GM23338 (cell line): ENCODE data around the gene YPEL5. TPM values are rescaled to one million over a fixed set of nuclear protein-coding genes. Genes with fewer than 3 reads are reported as not detected.

ENCODE experiments used
- ATAC-seq: fragments of 200-7000 bp; cut with Tn5 transposase; 3 replicates; pipeline ENCODE4 v1.9.1; 2020
- DNase-seq: peaks from one replicate; pipeline ENCODE4 v3.0.0-alpha.2; 2015; ENCODE audit warnings: low spot score
- H2AFZ ChIP-seq: fragments of 200-600 bp; sonication (generic); 2 replicates; pipeline ENCODE4 v1.8.0; 2016; ENCODE audit warnings: antibody characterized with exemption, mild to moderate bottlenecking, moderate library complexity
- H3F3A ChIP-seq: fragments of 200-600 bp; sonication (generic); replicated peaks from 2 replicates; pipeline ENCODE4 v1.8.0; 2017; ENCODE audit warnings: antibody characterized with exemption, mixed run types, low read depth
- H3K27ac ChIP-seq: fragments of 200-600 bp; sonication (generic); 2 replicates; pipeline ENCODE4 v1.6.1; 2016; ENCODE audit warnings: low read depth
- H3K27me3 ChIP-seq: fragments of 200-600 bp; sonication (generic); 2 replicates; pipeline ENCODE4 v1.8.0; 2016; ENCODE audit warnings: mild to moderate bottlenecking, mixed run types, moderate library complexity; ENCODE audit not compliant: insufficient read depth
- H3K36me3 ChIP-seq: fragments of 200-600 bp; sonication (generic); 2 replicates; pipeline ENCODE4 v1.8.0; 2016; ENCODE audit warnings: mild to moderate bottlenecking; ENCODE audit not compliant: insufficient read depth
- H3K4me1 ChIP-seq: fragments of 200-600 bp; sonication (generic); 2 replicates; pipeline ENCODE4 v1.8.0; 2016; ENCODE audit warnings: mild to moderate bottlenecking, moderate library complexity; ENCODE audit not compliant: insufficient read depth
- H3K4me2 ChIP-seq: fragments of 200-600 bp; sonication (generic); 2 replicates; pipeline ENCODE4 v1.7.1; 2017; ENCODE audit warnings: mixed run types
- H3K4me3 ChIP-seq: fragments of 200-600 bp; sonication (generic); 2 replicates; pipeline ENCODE4 v1.6.1; 2016; ENCODE audit warnings: mixed run types
- H3K79me2 ChIP-seq: fragments of 200-600 bp; sonication (generic); replicated peaks from 2 replicates; pipeline ENCODE4 v1.8.0; 2017; ENCODE audit warnings: mild to moderate bottlenecking; ENCODE audit not compliant: insufficient read depth
- H3K9me2 ChIP-seq: fragments of 200-600 bp; sonication (generic); 2 replicates; pipeline ENCODE4 v1.8.0; 2017; ENCODE audit not compliant: insufficient read depth
- H4K20me1 ChIP-seq: fragments of 200-600 bp; sonication (generic); replicated peaks from 2 replicates; pipeline ENCODE4 v1.8.0; 2017; ENCODE audit warnings: mild to moderate bottlenecking; ENCODE audit not compliant: insufficient read depth
- H3K27ac Mint-ChIP-seq: 2 replicates; pipeline ENCODE4 v1.8.0; 2020; ENCODE audit warnings: inconsistent platforms, mild to moderate bottlenecking, moderate library complexity, mixed read lengths
- H3K27me3 Mint-ChIP-seq: 3 replicates; pipeline ENCODE4 v1.8.0; 2022; ENCODE audit warnings: low read depth, mild to moderate bottlenecking, moderate library complexity, mixed read lengths, inconsistent platforms; ENCODE audit not compliant: insufficient read depth, poor library complexity
- H3K36me3 Mint-ChIP-seq: 3 replicates; pipeline ENCODE4 v1.8.0; 2021; ENCODE audit warnings: low read depth, mild to moderate bottlenecking, inconsistent platforms, moderate library complexity, mixed read lengths
- H3K4me1 Mint-ChIP-seq: 3 replicates; pipeline ENCODE4 v1.8.0; 2020; ENCODE audit warnings: mild to moderate bottlenecking, inconsistent platforms, mixed read lengths
- H3K4me3 Mint-ChIP-seq: 3 replicates; pipeline ENCODE4 v1.8.0; 2021; ENCODE audit warnings: moderate library complexity, mild to moderate bottlenecking, inconsistent platforms, mixed read lengths
- H3K9me3 Mint-ChIP-seq: 3 replicates; pipeline ENCODE4 v1.8.0; 2020; ENCODE audit warnings: moderate library complexity, mild to moderate bottlenecking, inconsistent platforms, mixed read lengths
- CREB1 ChIP-seq: fragments of 250-450 bp; sonication (Bioruptor Pico); IDR thresholded peaks from 2 replicates; pipeline ENCODE4 v1.5.0; 2020; ENCODE audit warnings: low read depth, mild to moderate bottlenecking, moderate library complexity
- CTCF ChIP-seq, 2 experiments: fragments of 200-600 bp in 1 of 2; sonication (generic) in 1 of 2; conservative IDR thresholded peaks; 2 replicates each; pipeline versions ENCODE4 v1.5.1 to v1.6.1; 2016 to 2017; ENCODE audit warnings: antibody characterized with exemption in 2 of 2, low read depth in 2 of 2, mild to moderate bottlenecking in 2 of 2, moderate library complexity in 1 of 2
- EZH2 ChIP-seq: fragments of 200-600 bp; sonication (generic); IDR thresholded peaks from one replicate; pipeline ENCODE4 v1.8.0; 2017; ENCODE audit warnings: antibody characterized with exemption, mild to moderate bottlenecking, low read depth; ENCODE audit not compliant: unreplicated experiment
- EZH2phosphoT487 ChIP-seq: fragments of 200-600 bp; sonication (generic); IDR thresholded peaks from one replicate; pipeline ENCODE4 v1.8.1; 2018; ENCODE audit warnings: antibody characterized with exemption; ENCODE audit not compliant: unreplicated experiment
- JUNB ChIP-seq: IDR thresholded peaks from one replicate; pipeline ENCODE4 v1.6.1; 2016; ENCODE audit warnings: antibody characterized with exemption; ENCODE audit not compliant: unreplicated experiment
- NANOG ChIP-seq: IDR thresholded peaks from 2 replicates; pipeline ENCODE4 v1.6.1; 2016; ENCODE audit warnings: antibody characterized with exemption, borderline replicate concordance
- POLR2AphosphoS5 ChIP-seq: IDR thresholded peaks from 2 replicates; pipeline ENCODE4 v1.6.1; 2016; ENCODE audit warnings: antibody characterized with exemption, low read depth
- STAT1 ChIP-seq: IDR thresholded peaks from one replicate; pipeline ENCODE4 v1.6.1; 2016; ENCODE audit warnings: antibody characterized with exemption; ENCODE audit not compliant: unreplicated experiment
- ZNF114 ChIP-seq: fragments of 250-450 bp; sonication (Bioruptor Pico); IDR thresholded peaks from 2 replicates; pipeline ENCODE4 v1.5.0; 2020; ENCODE audit warnings: mild to moderate bottlenecking, moderate library complexity
- ZNF331 ChIP-seq: fragments of 250-450 bp; sonication (Bioruptor Pico); IDR thresholded peaks from 2 replicates; pipeline ENCODE4 v1.5.0; 2020; ENCODE audit warnings: low read depth, mild to moderate bottlenecking, moderate library complexity
- polyA plus RNA-seq: library from polyadenylated mRNA; unstranded; fragments of >200 nt; fragmentation: Nextera tagmentation; extraction: Ambion mirVana; gene quantifications from 2 replicates; pipeline ENCODE4 v1.2.1, GENCODE V29; 2016
- total RNA-seq: library from RNA; depleted of rRNA; stranded (reverse); fragments of >200 nt; shearing (Covaris generic); gene quantifications from 2 replicates; pipeline ENCODE4 v1.2.3, GENCODE V29; 2014
- TF ChIP-seq, protein P1 (sequence below): fragments of 250-450 bp; sonication (Bioruptor Pico); IDR thresholded peaks from 2 replicates; pipeline ENCODE4 v1.5.0; 2020; ENCODE audit warnings: mild to moderate bottlenecking, moderate library complexity
- TF ChIP-seq, protein P2 (sequence below): IDR thresholded peaks from 2 replicates; pipeline ENCODE4 v1.6.1; 2016; ENCODE audit warnings: antibody characterized with exemption
- TF ChIP-seq, protein P3 (sequence below): IDR thresholded peaks from one replicate; pipeline ENCODE4 v1.6.1; 2018; ENCODE audit warnings: antibody characterized with exemption; ENCODE audit not compliant: unreplicated experiment

The YPEL5 gene
- total and polyA plus RNA-seq, 2 experiments from 2014 or later = 24.9 to 31.1 TPM

DNA sequence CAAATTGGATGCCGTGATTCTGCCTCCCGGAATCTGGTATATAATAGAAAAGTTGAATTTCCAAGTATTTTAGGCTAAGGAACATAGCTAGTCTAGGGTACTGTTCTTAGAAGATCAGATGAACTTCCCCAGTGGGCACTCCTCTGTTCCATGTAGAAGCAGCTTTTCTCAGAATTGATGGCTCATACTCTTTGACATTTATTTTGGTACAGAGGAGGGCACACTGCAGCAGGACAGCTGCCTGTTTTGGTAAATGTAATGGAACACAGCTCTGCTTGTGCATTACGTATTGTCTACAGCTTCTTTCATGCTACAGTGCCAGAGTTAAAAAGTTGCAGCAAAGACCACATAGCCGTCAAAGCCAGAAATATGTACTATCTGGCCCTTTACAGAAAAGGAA, 10.8 kb downstream of the YPEL5 start:
- H3F3A ChIP-seq = no peaks in the 10 kb centered on the region
- peaks cover 9% of the 10 kb centered on the region; the same call in 2 of the 3 replicates for H3K4me1 Mint-ChIP-seq
- ATAC-seq = no peak
- no peak overlapping the region for H3K4me3 ChIP-seq
- no peaks in the 10 kb centered on the region; the same call in 2 of the 3 replicates for H3K9me3 Mint-ChIP-seq
- H3K4me3 Mint-ChIP-seq = no peak overlapping the region
- no peaks in the 10 kb centered on the region for H4K20me1 ChIP-seq
- H3K36me3 ChIP-seq = peaks cover 4% of the 10 kb centered on the region; the same call in 1 of the 2 replicates
- no peak for DNase-seq
- no peak overlapping the region for H3K4me2 ChIP-seq
- no peaks in the 10 kb centered on the region for H3K9me2 ChIP-seq
- peaks cover 4% of the 10 kb centered on the region; the same call in 1 of the 2 replicates for H3K79me2 ChIP-seq
- no peak overlapping the region for H2AFZ ChIP-seq
- no peaks in the 10 kb centered on the region; the same call in 1 of the 2 replicates for H3K4me1 ChIP-seq
- no peaks in the 10 kb centered on the region for H3K27me3 Mint-ChIP-seq
- peaks cover 26% of the 10 kb centered on the region for H3K36me3 Mint-ChIP-seq
- TF ChIP-seq, protein P1, sequence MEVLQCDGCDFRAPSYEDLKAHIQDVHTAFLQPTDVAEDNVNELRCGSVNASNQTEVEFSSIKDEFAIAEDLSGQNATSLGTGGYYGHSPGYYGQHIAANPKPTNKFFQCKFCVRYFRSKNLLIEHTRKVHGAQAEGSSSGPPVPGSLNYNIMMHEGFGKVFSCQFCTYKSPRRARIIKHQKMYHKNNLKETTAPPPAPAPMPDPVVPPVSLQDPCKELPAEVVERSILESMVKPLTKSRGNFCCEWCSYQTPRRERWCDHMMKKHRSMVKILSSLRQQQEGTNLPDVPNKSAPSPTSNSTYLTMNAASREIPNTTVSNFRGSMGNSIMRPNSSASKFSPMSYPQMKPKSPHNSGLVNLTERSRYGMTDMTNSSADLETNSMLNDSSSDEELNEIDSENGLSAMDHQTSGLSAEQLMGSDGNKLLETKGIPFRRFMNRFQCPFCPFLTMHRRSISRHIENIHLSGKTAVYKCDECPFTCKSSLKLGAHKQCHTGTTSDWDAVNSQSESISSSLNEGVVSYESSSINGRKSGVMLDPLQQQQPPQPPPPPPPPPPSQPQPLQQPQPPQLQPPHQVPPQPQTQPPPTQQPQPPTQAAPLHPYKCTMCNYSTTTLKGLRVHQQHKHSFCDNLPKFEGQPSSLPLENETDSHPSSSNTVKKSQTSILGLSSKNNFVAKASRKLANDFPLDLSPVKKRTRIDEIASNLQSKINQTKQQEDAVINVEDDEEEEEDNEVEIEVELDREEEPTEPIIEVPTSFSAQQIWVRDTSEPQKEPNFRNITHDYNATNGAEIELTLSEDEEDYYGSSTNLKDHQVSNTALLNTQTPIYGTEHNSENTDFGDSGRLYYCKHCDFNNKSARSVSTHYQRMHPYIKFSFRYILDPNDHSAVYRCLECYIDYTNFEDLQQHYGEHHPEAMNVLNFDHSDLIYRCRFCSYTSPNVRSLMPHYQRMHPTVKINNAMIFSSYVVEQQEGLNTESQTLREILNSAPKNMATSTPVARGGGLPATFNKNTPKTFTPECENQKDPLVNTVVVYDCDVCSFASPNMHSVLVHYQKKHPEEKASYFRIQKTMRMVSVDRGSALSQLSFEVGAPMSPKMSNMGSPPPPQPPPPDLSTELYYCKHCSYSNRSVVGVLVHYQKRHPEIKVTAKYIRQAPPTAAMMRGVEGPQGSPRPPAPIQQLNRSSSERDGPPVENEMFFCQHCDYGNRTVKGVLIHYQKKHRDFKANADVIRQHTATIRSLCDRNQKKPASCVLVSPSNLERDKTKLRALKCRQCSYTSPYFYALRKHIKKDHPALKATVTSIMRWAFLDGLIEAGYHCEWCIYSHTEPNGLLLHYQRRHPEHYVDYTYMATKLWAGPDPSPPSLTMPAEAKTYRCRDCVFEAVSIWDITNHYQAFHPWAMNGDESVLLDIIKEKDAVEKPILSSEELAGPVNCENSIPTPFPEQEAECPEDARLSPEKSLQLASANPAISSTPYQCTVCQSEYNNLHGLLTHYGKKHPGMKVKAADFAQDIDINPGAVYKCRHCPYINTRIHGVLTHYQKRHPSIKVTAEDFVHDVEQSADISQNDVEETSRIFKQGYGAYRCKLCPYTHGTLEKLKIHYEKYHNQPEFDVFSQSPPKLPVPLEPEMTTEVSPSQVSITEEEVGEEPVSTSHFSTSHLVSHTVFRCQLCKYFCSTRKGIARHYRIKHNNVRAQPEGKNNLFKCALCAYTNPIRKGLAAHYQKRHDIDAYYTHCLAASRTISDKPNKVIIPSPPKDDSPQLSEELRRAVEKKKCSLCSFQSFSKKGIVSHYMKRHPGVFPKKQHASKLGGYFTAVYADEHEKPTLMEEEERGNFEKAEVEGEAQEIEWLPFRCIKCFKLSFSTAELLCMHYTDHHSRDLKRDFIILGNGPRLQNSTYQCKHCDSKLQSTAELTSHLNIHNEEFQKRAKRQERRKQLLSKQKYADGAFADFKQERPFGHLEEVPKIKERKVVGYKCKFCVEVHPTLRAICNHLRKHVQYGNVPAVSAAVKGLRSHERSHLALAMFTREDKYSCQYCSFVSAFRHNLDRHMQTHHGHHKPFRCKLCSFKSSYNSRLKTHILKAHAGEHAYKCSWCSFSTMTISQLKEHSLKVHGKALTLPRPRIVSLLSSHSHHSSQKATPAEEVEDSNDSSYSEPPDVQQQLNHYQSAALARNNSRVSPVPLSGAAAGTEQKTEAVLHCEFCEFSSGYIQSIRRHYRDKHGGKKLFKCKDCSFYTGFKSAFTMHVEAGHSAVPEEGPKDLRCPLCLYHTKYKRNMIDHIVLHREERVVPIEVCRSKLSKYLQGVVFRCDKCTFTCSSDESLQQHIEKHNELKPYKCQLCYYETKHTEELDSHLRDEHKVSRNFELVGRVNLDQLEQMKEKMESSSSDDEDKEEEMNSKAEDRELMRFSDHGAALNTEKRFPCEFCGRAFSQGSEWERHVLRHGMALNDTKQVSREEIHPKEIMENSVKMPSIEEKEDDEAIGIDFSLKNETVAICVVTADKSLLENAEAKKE (CRISPR knock-in tag) = no peak
- TF ChIP-seq CTCF (conservative IDR thresholded peaks at IDR 0.05; ENCODE audit: low read depth in 2 of 2) (no peak), NANOG (no peak), JUNB (no peak), EZH2phosphoT487 (no peak), CREB1 (no peak), ZNF114 (no peak), ZNF331 (no peak), POLR2AphosphoS5 (no peak), EZH2 (no peak), STAT1 (no peak)
- TF ChIP-seq, protein P2, sequence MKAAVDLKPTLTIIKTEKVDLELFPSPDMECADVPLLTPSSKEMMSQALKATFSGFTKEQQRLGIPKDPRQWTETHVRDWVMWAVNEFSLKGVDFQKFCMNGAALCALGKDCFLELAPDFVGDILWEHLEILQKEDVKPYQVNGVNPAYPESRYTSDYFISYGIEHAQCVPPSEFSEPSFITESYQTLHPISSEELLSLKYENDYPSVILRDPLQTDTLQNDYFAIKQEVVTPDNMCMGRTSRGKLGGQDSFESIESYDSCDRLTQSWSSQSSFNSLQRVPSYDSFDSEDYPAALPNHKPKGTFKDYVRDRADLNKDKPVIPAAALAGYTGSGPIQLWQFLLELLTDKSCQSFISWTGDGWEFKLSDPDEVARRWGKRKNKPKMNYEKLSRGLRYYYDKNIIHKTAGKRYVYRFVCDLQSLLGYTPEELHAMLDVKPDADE = no peak
- TF ChIP-seq, protein P3, sequence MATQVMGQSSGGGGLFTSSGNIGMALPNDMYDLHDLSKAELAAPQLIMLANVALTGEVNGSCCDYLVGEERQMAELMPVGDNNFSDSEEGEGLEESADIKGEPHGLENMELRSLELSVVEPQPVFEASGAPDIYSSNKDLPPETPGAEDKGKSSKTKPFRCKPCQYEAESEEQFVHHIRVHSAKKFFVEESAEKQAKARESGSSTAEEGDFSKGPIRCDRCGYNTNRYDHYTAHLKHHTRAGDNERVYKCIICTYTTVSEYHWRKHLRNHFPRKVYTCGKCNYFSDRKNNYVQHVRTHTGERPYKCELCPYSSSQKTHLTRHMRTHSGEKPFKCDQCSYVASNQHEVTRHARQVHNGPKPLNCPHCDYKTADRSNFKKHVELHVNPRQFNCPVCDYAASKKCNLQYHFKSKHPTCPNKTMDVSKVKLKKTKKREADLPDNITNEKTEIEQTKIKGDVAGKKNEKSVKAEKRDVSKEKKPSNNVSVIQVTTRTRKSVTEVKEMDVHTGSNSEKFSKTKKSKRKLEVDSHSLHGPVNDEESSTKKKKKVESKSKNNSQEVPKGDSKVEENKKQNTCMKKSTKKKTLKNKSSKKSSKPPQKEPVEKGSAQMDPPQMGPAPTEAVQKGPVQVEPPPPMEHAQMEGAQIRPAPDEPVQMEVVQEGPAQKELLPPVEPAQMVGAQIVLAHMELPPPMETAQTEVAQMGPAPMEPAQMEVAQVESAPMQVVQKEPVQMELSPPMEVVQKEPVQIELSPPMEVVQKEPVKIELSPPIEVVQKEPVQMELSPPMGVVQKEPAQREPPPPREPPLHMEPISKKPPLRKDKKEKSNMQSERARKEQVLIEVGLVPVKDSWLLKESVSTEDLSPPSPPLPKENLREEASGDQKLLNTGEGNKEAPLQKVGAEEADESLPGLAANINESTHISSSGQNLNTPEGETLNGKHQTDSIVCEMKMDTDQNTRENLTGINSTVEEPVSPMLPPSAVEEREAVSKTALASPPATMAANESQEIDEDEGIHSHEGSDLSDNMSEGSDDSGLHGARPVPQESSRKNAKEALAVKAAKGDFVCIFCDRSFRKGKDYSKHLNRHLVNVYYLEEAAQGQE = no peak
- no peaks in the 10 kb centered on the region for H3K27me3 ChIP-seq
- no peak overlapping the region for H3K27ac Mint-ChIP-seq
- no peak overlapping the region for H3K27ac ChIP-seq
